Dermis blood vessel endothelial cell (primary cell): Measurements from ENCODE around the gene ITGA4. TPM values are rescaled to one million over a fixed set of nuclear protein-coding genes. Genes with fewer than 3 reads are reported as not detected.

Source experiments
- DNase-seq: peaks from one replicate; pipeline ENCODE4 v3.0.0; 2010
- total RNA-seq: library from RNA; depleted of rRNA; stranded (reverse); fragments of >200 nt; gene quantifications from 2 replicates; pipeline ENCODE4 v1.2.3, GENCODE V29; 2014

The ITGA4 gene
- total RNA-seq, 1 donor from 2014 or later: 1.0 TPM

DNA sequence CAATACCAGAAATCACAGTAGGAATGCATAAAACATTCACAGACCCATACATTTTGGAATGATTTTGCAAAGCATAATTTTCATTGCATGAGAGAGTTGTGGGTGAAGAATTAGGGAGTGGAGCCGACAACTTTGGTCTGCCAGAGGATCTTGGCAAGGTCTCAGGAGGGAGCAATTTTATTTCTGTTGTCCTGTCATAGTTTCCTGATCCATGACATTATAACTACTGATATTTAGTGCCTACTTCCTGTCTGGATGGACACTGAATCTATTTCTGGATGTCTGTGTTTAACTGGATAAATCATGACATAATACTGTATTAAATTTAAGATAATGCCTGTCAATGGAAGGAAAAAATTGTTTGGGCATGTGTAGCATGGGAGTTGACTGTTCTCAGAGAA lies 2.4 kb downstream of the ITGA4 start:
- DNase-seq: no peak

DNA sequence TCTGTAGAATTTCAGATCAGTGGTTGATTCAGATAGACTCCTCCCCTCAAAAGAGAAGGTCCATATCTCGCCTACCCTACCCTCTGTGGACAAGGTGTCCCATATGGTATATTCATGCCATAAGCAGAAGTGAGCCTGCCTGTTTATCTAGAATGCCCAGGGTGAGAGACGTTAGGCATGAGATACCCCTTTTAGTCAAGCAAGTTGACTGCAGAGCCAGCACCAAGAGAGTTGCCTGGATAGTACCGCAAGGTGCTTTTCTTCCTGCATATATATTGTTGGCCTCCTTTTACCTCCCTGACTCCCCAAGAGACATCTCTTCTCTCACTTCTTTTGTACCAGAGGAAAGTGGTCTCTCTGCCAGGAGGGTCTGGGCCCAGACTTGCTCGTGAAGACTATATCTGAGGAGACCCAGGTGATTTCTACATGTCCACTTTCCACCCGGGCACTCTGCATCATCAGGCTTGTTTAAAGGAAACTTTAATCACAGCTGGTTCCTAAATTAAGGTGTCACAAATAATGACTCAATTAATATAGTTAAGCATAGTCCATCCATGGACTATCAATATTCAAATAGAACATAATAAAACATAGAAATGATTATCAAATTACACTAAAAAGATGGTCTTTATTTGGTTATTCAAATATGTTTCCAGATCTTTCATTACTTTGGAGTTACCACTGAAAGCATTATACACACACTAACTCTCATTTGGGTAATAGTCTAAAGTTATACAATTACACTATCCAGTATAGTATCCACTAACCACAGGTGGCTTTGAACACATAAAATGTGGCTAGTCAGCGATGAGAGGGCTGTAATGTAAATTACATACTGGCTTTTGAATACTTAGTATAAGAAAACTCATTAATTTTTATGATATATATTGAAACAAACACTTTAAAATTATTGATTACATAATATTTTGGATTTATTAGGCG lies 4.1 kb downstream of the ITGA4 start:
- no peak for DNase-seq

DNA sequence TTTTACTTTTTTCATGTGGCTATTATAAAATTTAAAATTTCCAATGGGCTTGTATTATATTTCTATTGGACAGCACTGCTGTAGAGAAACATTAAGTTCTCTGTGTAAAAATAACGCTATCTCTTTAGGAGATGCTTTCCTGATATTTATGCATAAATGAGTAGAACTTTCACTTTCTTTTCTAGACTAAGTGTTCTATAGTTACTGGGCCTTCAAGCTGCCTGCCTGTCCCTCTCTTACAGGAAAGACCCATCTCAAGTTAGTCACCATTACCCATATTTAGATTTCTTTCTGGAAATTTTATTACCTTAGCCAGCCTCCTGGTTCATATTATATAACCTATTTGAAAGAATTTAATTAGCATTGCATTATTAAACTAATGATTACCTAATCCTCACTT lies 4.8 kb downstream of the ITGA4 start:
- no peak for DNase-seq

DNA sequence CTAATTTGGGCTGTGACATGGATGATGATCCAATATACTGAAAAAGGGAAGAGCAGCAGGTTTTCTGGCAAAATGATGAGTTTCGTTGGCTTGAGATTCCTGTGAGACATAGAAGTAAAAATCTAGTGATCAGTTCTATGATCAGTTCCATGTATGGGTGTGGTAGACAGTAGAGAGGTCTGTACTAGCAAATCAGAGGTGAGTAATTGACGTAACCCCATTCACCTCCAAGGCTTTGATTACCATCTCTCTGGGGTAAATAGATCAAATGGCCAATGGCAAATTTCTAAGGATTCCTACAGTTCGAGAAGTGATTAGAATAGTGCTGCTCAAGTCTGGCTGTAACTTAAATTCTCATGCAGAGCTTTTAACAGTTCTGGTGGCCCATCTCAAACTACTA lies 6.4 kb downstream of the ITGA4 start:
- DNase-seq: no peak

DNA sequence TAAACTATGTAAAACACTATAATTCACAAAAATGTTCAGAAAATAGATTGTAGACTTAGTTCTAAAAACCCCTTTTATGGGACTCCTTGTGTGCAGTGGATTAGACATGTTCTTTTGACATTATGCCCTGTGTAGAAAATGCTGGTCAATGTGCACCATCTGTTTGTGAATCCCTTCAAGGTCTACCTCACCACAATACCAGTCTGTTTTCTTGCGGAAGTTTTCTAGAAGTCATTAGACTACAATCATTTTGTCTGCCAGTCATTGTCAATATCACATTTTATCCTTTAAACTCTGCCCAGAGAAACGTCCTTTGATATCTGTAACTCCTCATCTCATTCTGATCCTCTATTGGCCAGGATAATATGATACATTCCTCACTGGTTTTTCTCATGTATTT lies 7.8 kb downstream of the ITGA4 start:
- DNase-seq: no peak

DNA sequence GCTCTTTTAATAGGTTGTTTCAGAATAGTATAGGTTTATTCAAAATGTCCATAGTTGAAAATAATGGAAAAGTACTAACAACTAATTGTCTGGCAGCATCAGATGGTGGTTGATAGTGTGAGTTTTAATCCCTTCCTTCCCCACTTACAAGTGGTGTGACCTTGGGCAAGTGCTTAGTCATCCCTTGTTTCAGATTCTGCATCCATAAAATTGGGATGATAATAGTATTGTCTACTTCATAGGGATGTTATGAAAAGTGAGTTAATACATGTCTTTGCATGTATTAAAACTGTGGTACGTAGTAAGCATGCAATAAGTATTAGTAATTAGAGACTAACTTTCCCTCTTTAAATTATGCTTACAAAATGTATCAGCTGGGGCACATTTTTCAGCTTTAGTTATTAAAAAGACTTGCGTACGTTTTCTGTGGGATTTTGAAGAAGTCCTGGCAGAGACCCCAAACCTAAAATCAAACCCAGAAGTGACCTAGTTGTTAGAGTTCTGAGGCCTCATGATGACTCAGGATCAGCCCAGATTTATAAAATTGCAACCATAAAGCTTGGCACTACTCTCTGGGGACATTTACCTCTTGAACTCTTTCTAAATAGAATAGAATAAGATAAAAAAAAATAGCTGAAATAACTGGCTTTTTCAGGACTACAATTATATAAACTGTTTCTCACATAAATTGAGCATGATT lies 8.6 kb downstream of the ITGA4 start:
- DNase-seq: no peak

DNA sequence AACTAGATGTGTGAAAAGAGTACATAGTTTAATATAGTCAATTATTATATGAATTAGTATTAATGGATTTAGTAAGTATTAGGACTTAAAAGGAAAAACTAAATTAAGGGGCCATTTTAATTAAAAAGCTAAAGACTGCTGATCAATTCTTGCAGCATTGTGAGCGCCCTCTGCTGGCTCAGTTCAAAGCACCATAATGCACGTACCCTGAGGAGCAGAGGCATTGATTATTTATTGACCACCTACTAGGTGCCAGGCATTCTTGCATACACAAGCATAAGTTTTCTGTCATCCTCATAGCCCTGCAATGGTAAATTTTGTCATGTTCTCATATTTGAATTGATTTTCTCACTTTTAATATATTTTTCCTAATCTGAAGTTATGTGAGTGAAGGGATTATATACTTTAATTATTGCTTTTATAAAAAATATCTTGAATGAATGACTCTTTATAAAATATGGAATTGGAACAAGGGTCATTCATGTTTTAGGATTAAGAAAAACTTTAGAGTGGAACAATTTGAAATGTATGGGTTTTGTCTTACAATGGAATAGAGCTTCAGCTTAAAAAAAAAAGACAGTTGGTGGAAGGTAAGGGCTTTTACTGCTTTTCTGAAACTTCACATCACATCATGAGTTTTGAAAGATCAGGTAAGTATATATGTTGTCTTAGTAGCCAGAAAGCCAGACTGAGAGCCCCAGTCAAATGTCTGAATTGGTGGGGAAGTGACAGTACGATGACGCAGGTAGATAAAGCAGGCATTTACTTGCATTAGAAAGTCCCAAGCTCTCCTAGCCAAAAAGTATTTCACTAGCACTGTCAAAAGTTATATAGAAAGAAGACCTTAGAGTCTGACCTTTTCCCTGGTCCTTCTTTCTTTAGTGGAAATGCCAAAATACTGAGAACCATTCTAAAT lies 9.7 kb downstream of the ITGA4 start:
- peak; percentile 78 for DNase-seq

DNA sequence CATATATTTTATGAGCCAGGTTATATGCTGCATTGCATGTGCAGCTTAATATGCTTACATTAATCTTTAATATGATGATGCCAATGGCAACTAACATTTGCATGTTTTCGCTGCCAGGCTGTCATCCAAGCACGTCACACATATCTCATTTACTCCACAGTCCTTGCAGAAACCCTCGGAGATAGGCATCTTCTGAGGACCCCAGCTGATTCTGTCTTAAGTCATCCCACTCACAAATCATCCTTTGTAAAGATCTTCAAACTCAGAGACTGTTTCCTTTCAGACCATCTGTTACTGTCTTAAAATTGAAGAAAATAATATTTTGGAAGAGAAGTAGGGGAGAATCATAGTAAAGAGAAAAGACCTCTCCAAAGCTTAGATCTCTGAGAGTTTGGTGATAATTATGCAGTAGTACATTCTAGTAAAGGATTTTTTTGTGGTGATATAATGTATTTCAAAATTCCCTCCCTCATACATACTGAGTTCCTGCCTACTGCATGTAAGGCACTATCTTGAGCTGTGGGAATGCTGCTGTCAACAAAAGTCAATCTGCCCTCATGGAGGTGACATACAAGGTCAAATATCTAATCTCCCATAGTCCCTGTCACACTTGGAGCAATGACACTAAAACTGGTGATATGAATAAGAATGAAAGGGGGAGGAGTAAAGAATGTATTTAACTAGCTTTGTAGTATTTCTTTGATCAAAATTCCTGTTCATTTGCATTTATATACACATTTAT lies 11.0 kb downstream of the ITGA4 start:
- no peak for DNase-seq

DNA sequence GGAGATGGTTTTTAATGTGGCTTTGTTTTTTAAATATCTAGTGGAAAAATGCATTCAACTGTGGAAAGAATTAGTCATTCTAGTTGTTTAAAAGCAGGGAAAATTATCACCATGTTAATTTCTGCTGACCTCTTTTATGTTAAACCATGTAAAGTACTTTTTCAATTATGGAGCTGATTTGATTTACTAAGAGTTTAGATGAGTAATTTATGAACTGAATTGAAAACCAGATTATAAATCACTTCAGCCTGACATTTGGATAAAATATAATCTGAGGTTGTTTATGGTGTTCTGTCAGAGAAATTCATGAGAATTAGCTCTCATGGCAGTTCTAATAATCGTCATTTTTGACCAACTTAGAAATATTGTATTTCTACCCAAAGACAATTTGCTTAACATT lies 11.6 kb downstream of the ITGA4 start:
- DNase-seq: no peak

DNA sequence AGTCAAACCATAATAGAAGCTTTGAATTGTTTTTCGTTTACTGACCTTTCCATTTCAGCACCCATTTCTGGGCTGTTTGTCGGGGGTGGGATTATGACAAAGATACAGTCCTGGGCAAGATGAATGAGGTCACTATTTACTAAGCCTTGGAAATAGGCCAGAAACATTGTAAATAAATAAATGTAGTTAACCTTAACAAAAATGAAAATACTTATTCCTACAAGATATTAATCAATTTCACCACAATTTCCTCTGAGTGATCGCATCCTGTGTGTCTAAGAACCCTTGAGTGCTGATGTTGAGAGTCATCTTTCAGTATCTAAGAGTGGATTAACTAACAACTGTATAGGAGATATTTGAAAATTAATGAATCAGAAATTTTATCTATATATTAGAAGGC lies 14.0 kb downstream of the ITGA4 start:
- no peak for DNase-seq

DNA sequence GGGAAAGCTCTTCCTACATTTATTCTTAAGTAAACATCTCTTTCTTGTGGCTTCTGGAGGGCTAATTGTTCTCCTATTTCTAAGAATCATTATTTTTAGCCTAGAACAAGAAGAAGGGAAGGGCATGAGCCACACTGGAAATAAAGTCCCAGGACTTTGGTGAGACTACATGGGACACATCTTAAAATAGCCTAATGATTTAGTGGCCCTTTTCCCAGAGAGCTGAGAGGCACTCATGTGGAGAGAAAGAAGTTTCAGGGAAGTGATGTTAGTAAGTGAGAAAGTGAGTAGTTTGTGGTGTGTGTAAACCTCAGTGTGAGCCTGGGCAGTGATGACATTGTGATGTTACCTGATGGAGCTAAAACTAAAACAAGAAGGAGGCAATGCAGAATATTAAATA lies 14.6 kb downstream of the ITGA4 start:
- DNase-seq: no peak

DNA sequence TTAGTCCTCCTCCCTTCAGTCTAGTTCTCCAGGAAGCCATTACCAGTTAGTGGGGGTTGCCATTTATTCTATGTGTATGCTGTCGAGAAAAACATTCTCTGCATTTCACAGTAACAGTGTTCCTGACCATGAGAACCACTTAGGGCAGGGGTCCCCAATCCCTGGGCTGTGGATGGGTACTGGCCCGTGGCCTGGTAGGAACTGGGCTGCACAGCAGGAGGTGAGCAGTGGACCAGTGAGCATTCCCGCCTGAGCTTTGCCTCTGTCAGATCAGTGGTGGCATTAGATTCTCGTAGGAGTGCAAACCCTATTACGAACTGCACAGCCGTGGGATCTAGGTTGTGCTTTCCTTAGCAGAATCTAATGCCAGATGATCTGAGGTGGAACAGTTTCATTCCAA lies 15.8 kb downstream of the ITGA4 start:
- DNase-seq: no peak

DNA sequence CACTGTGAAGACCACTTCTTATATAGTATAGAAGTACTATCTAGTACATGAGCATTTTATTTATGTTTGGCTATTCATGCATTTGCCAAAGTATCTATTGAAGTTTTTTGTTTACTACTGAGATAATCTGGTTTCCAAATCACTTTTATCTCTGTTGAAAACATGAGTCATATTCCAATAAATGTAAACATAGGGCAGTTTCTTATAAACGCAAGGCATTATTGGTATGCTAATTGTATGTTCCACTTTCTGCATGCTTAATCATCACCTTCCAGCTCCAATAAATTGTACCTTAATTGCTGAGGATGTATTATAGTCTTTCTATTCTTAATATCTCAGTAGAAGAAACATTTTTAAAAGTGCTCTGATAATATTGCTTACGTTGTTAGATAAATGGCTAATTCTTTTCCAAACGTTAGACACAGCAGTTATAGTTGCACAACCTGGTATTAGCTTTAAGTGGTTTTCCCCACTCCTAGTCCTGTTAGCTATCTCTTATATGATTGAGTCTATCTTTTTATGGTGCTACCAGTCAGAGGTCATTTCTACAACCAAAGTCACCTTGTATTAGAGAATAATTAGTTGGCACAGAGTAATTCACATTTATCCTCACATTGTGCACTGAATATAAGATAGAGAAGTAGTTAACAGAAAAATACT lies 17.2 kb downstream of the ITGA4 start:
- no peak for DNase-seq

DNA sequence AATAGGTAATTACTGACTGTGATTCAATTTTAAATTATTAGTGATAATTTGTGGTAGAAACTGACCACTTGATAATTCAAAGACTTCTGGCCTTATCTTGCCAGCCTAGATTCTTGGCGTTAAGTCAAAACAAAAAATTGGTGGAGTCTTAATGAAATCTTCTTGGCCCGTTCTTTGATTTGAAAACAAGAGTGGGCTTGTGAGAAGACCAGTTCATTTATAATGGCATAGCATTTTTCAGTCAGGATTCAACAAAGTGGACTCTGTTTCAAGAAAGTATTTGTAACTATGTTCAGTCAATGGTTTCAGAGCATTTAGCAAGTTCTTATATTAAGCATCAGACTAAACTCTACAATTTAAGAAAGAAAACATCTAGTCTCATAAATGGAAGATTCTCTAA lies 26.0 kb downstream of the ITGA4 start:
- DNase-seq: no peak

DNA sequence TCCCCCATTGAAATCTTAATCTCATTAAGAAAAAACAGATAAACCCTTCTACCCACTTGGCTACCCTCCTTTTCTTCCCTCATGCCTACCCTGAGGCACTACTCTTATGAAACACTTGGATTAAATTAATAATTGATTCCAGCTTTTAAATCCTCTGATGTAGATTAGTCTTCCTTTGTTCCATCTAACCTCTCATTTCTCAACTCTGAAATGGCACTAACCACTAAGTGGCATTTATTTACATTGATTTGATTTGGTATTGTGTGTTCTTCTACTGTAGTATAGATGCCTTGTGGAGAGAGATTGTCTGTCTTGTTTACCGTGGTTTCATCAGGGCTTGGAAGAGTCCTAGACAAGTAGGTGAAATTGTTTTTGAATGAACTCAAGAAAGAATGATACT lies 26.7 kb downstream of the ITGA4 start:
- DNase-seq: no peak

DNA sequence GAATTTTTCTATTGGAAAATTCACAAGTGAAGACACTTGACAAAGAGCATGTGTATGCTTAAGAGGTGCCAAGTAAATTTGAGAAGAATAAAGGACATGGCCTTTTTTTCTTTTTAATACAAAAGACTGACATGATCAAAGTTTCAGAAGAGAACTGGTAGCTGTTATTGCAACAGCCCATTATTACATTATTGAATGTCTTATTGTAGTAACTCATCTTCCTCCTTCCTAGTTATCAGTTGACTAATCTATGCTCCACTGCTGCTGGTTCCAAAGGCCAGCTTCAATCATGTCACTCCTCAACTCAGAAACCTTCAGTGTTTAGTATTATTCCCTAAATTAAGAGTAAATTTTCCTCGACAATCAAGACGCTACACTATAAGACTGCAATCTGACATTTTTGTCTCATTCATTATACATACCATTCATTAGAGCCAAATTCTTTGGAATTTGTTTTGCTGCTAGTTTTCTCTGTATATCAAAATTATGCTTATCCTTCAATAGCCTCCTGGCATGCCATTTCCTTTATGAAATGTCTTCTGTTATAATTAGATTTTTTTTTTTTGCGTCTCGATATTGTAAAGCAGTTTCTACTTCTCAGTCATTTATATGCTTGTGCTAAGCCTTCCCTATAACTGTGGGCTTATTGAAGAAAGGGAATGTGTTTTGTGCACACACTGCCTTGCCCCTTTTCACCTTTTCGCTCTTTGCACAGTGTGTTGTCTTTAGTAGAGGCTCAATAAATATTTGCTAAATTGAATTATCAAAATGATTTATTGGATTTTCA lies 27.9 kb downstream of the ITGA4 start:
- DNase-seq: no peak

DNA sequence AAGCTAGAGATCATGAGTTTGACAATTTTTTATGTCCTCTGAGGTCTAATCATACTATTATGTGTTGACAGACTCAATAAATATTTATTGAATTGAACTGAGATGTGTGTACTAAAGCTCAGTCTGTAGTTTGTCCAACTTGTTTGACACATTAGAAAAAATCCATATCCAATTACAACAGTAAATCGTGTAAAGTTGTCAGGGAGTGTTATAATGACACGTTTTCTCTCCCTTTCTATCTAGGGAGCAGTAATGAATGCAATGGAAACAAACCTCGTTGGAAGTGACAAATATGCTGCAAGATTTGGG lies 28.4 kb downstream of the ITGA4 start:
- DNase-seq: no peak

DNA sequence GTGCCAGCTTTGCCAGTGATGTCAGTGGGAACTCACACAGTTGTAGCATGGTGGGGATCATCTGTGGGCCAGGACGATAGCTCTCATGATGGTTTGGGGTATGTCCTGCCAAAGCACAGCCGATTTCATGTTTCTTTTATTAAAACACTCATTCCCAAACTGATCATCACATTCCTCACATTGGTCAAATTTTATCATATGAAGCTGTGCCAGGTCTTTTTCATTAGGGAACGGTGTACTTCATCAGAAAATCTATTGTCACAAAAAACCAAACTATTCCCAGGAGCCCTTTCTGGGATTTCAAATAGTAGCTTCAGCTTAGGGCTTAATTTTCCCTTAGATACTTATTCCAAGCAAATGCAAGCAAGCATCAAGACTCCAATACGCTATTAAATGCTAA lies 42.0 kb downstream of the ITGA4 start:
- DNase-seq: no peak

DNA sequence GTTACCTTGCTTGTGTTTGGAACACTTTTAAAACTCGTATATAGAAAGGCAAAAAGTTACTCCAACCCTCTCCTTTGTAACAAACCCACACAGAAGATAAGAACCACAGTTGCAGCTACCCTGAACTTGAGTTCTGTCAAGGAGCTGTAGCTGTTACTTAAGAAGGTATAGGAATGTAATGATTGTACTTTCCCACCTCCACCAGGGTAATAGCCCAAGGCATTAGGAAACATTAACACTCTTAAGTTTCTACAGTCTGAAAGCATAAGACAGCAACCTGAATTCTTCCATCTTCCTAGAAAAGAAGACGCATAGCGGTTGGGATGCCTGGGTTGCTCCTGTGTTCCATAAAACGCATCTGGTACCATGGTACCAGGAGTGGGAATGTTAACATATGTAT lies 43.0 kb downstream of the ITGA4 start:
- no peak for DNase-seq

DNA sequence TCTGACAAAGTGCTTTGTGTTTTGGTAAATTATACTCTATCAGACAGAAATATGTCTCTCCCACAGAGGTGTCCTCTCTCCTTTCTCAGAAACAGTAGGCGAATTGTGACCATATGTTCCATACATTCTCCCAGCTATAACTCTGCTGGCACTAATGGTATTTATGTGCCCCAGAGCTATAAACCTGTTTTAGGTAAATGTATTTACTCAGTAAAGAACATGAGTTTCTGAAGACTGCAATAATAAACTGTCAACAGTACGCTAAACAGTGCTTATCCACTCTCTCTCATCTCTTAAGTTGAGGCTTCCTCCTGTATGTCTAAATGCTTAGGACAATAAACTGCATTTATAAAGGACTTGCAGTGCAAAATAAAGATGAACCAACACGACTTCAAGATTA lies 58.5 kb downstream of the ITGA4 start:
- DNase-seq: no peak

DNA sequence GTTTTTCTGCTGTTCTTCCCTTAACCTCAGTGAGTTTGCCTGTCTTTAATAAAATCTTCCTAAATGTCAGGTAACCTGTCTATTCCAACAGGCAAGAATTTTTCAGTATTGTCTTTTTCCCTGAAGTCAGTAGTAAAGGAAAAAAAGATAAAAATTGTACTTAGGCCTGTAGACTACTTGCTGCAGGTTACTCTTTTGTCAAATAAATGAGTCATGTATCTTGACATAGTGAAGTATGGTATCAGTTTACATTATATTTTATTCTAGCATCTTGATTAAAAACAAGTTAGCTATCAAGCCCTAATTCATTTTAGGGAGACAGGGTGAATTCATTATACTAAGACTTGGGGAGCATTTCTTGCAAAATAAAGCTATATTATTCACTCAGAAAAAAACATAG lies 59.8 kb downstream of the ITGA4 start:
- no peak for DNase-seq
